SK-N-SH (cell line): ENCODE results near the gene SUFU. TPM values are rescaled to one million over a fixed set of nuclear protein-coding genes. Genes with fewer than 3 reads are reported as not detected.

ENCODE experiments used
- CTCF ChIA-PET: fragments of 300-600, 350-600 bp; formaldehyde crosslinking; extraction: SDS; loops from one replicate; lab custom pipeline; 2021; lab: Yijun Ruan, JAX
- POLR2A ChIA-PET: fragments of 350-600 bp; sonication (Branson Sonifier 250); formaldehyde crosslinking; extraction: SDS; loops from one replicate; lab custom pipeline; 2020; ENCODE audit warnings: antibody characterized with exemption, inconsistent platforms; lab: Yijun Ruan, JAX
- DNase-seq: peaks from one replicate; pipeline ENCODE4 v3.0.0; 2012
- H2AFZ ChIP-seq: fragments of 200-600 bp; sonication (generic); 2 replicates; pipeline ENCODE4 v1.8.1; 2016; ENCODE audit warnings: antibody characterized with exemption, mild to moderate bottlenecking, low read depth
- H3F3A ChIP-seq: fragments of 200-600 bp; sonication (generic); replicated peaks from 2 replicates; pipeline ENCODE3; 2016; ENCODE audit warnings: antibody characterized with exemption, mild to moderate bottlenecking; ENCODE audit not compliant: insufficient read depth
- H3K27ac ChIP-seq, 2 experiments: fragments of 200-500 bp in 1 of 2; fragments of 200-600 bp in 1 of 2; sonication (Bioruptor generic) in 1 of 2; sonication (generic), shearing (Covaris generic) in 1 of 2; 2 replicates each; pipeline versions ENCODE4 v1.5.1 to v1.6.1; 2014 to 2016; ENCODE audit warnings: low read depth in 2 of 2, inconsistent platforms in 1 of 2, low read length in 1 of 2, mild to moderate bottlenecking in 1 of 2, mixed read lengths in 1 of 2
- H3K27me3 ChIP-seq: fragments of 200-600 bp; sonication (generic), shearing (Covaris generic); 2 replicates; pipeline ENCODE4 v1.6.1; 2016; ENCODE audit warnings: mixed run types; ENCODE audit not compliant: insufficient read depth
- H3K36me3 ChIP-seq, 2 experiments: fragments of 200-500 bp in 1 of 2; fragments of 200-600 bp in 1 of 2; sonication (Bioruptor generic) in 1 of 2; sonication (generic) in 1 of 2; replicated peaks in 1 of 2; 2 replicates each; pipeline versions ENCODE3 to v1.5.1; 2014 to 2016; ENCODE audit warnings: low read length in 1 of 2, mild to moderate bottlenecking in 1 of 2; ENCODE audit not compliant: insufficient read depth in 2 of 2, control insufficient read depth in 1 of 2
- H3K4me1 ChIP-seq, 2 experiments: fragments of 200-500 bp in 1 of 2; fragments of 200-600 bp in 1 of 2; sonication (Bioruptor generic) in 1 of 2; sonication (generic), shearing (Covaris generic) in 1 of 2; 2 replicates each; pipeline versions ENCODE4 v1.5.1 to v1.6.1; 2014 to 2016; ENCODE audit warnings: low read depth in 1 of 2, low read length in 1 of 2, mixed run types in 1 of 2; ENCODE audit not compliant: insufficient read depth in 2 of 2, control insufficient read depth in 1 of 2
- H3K4me2 ChIP-seq: fragments of 200-600 bp; sonication (generic), shearing (Covaris generic); 2 replicates; pipeline ENCODE4 v1.6.1; 2017; ENCODE audit warnings: mixed run types
- H3K4me3 ChIP-seq, 2 experiments: fragments of 200-500 bp in 1 of 2; fragments of 200-600 bp in 1 of 2; sonication (Bioruptor generic) in 1 of 2; sonication (generic), shearing (Covaris generic) in 1 of 2; 2 replicates each; pipeline versions ENCODE4 v1.5.1 to v1.8.1; 2014 to 2016; ENCODE audit warnings: low read depth in 2 of 2, inconsistent platforms in 1 of 2, low read length in 1 of 2, mild to moderate bottlenecking in 1 of 2, mixed read lengths in 1 of 2, moderate library complexity in 1 of 2
- H3K79me2 ChIP-seq: fragments of 200-600 bp; sonication (generic); 2 replicates; pipeline ENCODE4 v1.8.1; 2017; ENCODE audit warnings: mild to moderate bottlenecking; ENCODE audit not compliant: insufficient read depth
- H3K9ac ChIP-seq: fragments of 200-600 bp; sonication (generic); 2 replicates; pipeline ENCODE4 v1.6.1; 2017; ENCODE audit warnings: mixed run types
- H3K9me2 ChIP-seq: fragments of 200-600 bp; sonication (generic); 2 replicates; pipeline ENCODE4 v1.6.1; 2017; ENCODE audit warnings: mixed run types
- H3K9me3 ChIP-seq: fragments of 200-600 bp; sonication (generic); 2 replicates; pipeline ENCODE4 v1.6.1; 2017; ENCODE audit warnings: mixed run types, mild to moderate bottlenecking, moderate library complexity
- H4K20me1 ChIP-seq: fragments of 200-600 bp; sonication (generic); 2 replicates; pipeline ENCODE4 v1.6.1; 2017; ENCODE audit warnings: mild to moderate bottlenecking, mixed run types; ENCODE audit not compliant: insufficient read depth
- CTCF ChIP-seq: fragments of 200-600 bp; sonication (generic); IDR thresholded peaks from 2 replicates; pipeline ENCODE4 v1.6.1; 2017; ENCODE audit warnings: antibody characterized with exemption, mild to moderate bottlenecking, moderate library complexity
- EP300 ChIP-seq, 2 experiments: IDR thresholded peaks; 2 replicates each; pipeline versions ENCODE4 v1.4.0 to v1.6.1; 2012; ENCODE audit warnings: borderline replicate concordance in 1 of 2, low read depth in 1 of 2, low read length in 1 of 2
- FOSL2 ChIP-seq: IDR thresholded peaks from 2 replicates; pipeline ENCODE4 v1.4.0; 2012; ENCODE audit warnings: low read depth, mild to moderate bottlenecking, moderate library complexity, borderline replicate concordance
- FOXM1 ChIP-seq: IDR thresholded peaks from 2 replicates; pipeline ENCODE4 v1.4.0; 2012; ENCODE audit warnings: low read depth, mild to moderate bottlenecking
- GATA2 ChIP-seq: sonication (generic); formaldehyde crosslinking; IDR thresholded peaks from 2 replicates; pipeline ENCODE4 v1.5.0; 2020; ENCODE audit warnings: mild to moderate bottlenecking, missing genetic modification reagents
- JUND ChIP-seq: IDR thresholded peaks from 2 replicates; pipeline ENCODE4 v1.4.0; 2012
- MEF2A ChIP-seq: IDR thresholded peaks from 2 replicates; pipeline ENCODE4 v1.4.0; 2012; ENCODE audit warnings: low read depth, borderline replicate concordance
- MXI1 ChIP-seq: IDR thresholded peaks from 2 replicates; pipeline ENCODE4 v1.6.1; 2012; ENCODE audit warnings: mild to moderate bottlenecking, low read depth, low read length, improper control_type of control experiment
- NFIC ChIP-seq: IDR thresholded peaks from 2 replicates; pipeline ENCODE4 v1.4.0; 2012; ENCODE audit warnings: borderline replicate concordance
- NRF1 ChIP-seq: IDR thresholded peaks from 2 replicates; pipeline ENCODE4 v1.6.1; 2012; ENCODE audit warnings: low read depth, mild to moderate bottlenecking, low read length
- RAD21 ChIP-seq: IDR thresholded peaks from 2 replicates; pipeline ENCODE4 v1.6.1; 2012; ENCODE audit warnings: mild to moderate bottlenecking, low read length
- RCOR1 ChIP-seq: fragments of 150-350 bp; IDR thresholded peaks from 2 replicates; pipeline ENCODE4 v1.6.1; 2017; ENCODE audit warnings: antibody characterized with exemption, low read length
- RFX5 ChIP-seq: IDR thresholded peaks from 2 replicates; pipeline ENCODE4 v1.6.1; 2012; ENCODE audit warnings: mild to moderate bottlenecking, improper control_type of control experiment, low read length
- SIN3A ChIP-seq: IDR thresholded peaks from 2 replicates; pipeline ENCODE4 v1.6.1; 2012; ENCODE audit warnings: low read depth, mild to moderate bottlenecking, low read length, moderate library complexity, borderline replicate concordance
- SMC3 ChIP-seq: IDR thresholded peaks from 2 replicates; pipeline ENCODE4 v1.6.1; 2012; ENCODE audit warnings: low read depth, low read length, improper control_type of control experiment
- TAF1 ChIP-seq: IDR thresholded peaks from 2 replicates; pipeline ENCODE4 v1.6.1; 2012; ENCODE audit warnings: low read depth, mild to moderate bottlenecking, low read length, moderate library complexity, borderline replicate concordance
- YY1 ChIP-seq: IDR thresholded peaks from 2 replicates; pipeline ENCODE4 v1.4.0; 2012; ENCODE audit warnings: low read depth, mild to moderate bottlenecking
- ZBTB33 ChIP-seq: IDR thresholded peaks from 2 replicates; pipeline ENCODE4 v1.4.0; 2012; ENCODE audit warnings: low read depth, borderline replicate concordance
- WGBS: methylation state at CpG from one replicate; pipeline ENCODE4 v1.1.6; 2017; ENCODE audit warnings: low lambda C conversion rate; 5-methylcytosine and 5-hydroxymethylcytosine counted together
- polyA plus RNA-seq, 3 experiments: library from polyadenylated mRNA; depleted of rRNA; stranded (reverse); fragments of >200 nt; gene quantifications; 2 replicates each; pipeline ENCODE4 v1.2.3, GENCODE V29; 2012

The SUFU gene
- polyA plus RNA-seq, 1 of the 3 experiments (the other 2 are of a cell fraction): 5.7 TPM

- TF ChIP-seq EP300 (IDR thresholded peaks at IDR 0.05; ENCODE audit: borderline replicate concordance in 1 of 2, low read depth in 1 of 2, low read length in 1 of 2) (peak in 1 of 2 experiments; percentile 38; a peak in 1 of 4 replicates), NRF1 (no peak), NFIC (no peak), RFX5 (no peak), CTCF (no peak), RCOR1 (no peak), SIN3A (no peak), FOXM1 (no peak), MEF2A (peak; percentile 82), JUND (peak; percentile 85), MXI1 (no peak), SMC3 (no peak), TAF1 (no peak)
Observed at GRCh38 chr10:102604439-102604841, 100.7 kb downstream of the SUFU start (continued).

GRCh38 chr10:102605712-102606111 lies 101.9 kb downstream of the SUFU start:
- no peaks in the 10 kb centered on the region for H3K9me2 ChIP-seq
- no peaks in the 10 kb centered on the region for H3K27me3 ChIP-seq
- ChIA-PET CTCF (interaction anchor here (1.6 to 4.3 kb wide), 2 partner anchors 10 to 22 kb away, joined by 9 to 14 read pairs; no protein-coding TSS in a partner anchor), POLR2A (no interaction called here)
- H3K4me3 ChIP-seq: no peak overlapping the region
- H3K9me3 ChIP-seq: no peaks in the 10 kb centered on the region
- WGBS: 58% methylated on average over 5 of the region's 5 CpGs
- TF ChIP-seq GATA2 (CRISPR knock-in tag): no peak
- peak; percentile 19; the same call in 1 of the 2 replicates for TF ChIP-seq FOSL2
- TF ChIP-seq, all 33 proteins: peak for 1
- peak overlapping the region in 1 of 2 experiments; percentile 79; a peak in 2 of 4 replicates for H3K27ac ChIP-seq
- no peak overlapping the region for H2AFZ ChIP-seq
- peaks cover 0 to 30% of the 10 kb centered on the region in 2 experiments; a peak in 2 of 4 replicates for H3K4me1 ChIP-seq
- no peaks in the 10 kb centered on the region for H3K79me2 ChIP-seq
- H3K4me2 ChIP-seq: peak overlapping the region; percentile 12
- H4K20me1 ChIP-seq: no peaks in the 10 kb centered on the region
- peaks cover 0 to 5% of the 10 kb centered on the region in 2 experiments for H3K36me3 ChIP-seq
- H3F3A ChIP-seq: peaks cover 20% of the 10 kb centered on the region
- DNase-seq: no peak
- H3K9ac ChIP-seq: no peak overlapping the region

GRCh38 chr10:102608487-102608886 lies 104.7 kb downstream of the SUFU start:
- DNase-seq: no peak
- Histone ChIP-seq H4K20me1 (no peaks in the 10 kb centered on the region), H3K27me3 (no peaks in the 10 kb centered on the region), H3K4me1 (peaks cover under 1 to 27% of the 10 kb centered on the region in 2 experiments; a peak in 3 of 4 replicates), H3K79me2 (no peaks in the 10 kb centered on the region), H3K9me3 (no peaks in the 10 kb centered on the region), H3K9ac (no peak overlapping the region), H3K27ac (no peak overlapping the region), H3K4me2 (no peak overlapping the region), H2AFZ (no peak overlapping the region), H3K4me3 (no peak overlapping the region), H3K36me3 (no peaks in the 10 kb centered on the region), H3F3A (peaks cover 17% of the 10 kb centered on the region)
- ChIA-PET POLR2A (no interaction called here), CTCF (interaction anchor here (0.9 to 1.5 kb wide), 6 partner anchors 8 to 130 kb away, joined by 3 to 6 read pairs (median 4); partner anchors contain the start of gene SUFU)
- WGBS: 94% methylated on average over 2 of the region's 2 CpGs
- TF ChIP-seq ZBTB33 (no peak), RAD21 (0 out of 2 replicates have a peak, but pooled peaks have one; percentile 7), FOSL2 (no peak), YY1 (no peak), GATA2 (CRISPR knock-in tag) (no peak)
- TF ChIP-seq, all 33 proteins: peak for 1
- H3K9me2 ChIP-seq: no peaks in the 10 kb centered on the region
